WI38 (cell line): ENCODE data around the gene CXCR5.
"Not testable (repeated sequence)": the region's sequence is repeated elsewhere in the genome, so short reads cannot be mapped to it uniquely, and the experiment has no call there.

Source experiments
- H3K4me3 ChIP-seq: 2 replicates; pipeline ENCODE4 v1.5.1; 2011; ENCODE audit warnings: low read depth, mild to moderate bottlenecking, control low read depth, low read length
- TF ChIP-seq, protein P1 (sequence below): IDR thresholded peaks from 2 replicates; pipeline ENCODE4 v1.5.1; 2012; ENCODE audit warnings: low read depth, mild to moderate bottlenecking, control low read depth, low read length

Gene CXCR5, protein sequence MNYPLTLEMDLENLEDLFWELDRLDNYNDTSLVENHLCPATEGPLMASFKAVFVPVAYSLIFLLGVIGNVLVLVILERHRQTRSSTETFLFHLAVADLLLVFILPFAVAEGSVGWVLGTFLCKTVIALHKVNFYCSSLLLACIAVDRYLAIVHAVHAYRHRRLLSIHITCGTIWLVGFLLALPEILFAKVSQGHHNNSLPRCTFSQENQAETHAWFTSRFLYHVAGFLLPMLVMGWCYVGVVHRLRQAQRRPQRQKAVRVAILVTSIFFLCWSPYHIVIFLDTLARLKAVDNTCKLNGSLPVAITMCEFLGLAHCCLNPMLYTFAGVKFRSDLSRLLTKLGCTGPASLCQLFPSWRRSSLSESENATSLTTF

DNA sequence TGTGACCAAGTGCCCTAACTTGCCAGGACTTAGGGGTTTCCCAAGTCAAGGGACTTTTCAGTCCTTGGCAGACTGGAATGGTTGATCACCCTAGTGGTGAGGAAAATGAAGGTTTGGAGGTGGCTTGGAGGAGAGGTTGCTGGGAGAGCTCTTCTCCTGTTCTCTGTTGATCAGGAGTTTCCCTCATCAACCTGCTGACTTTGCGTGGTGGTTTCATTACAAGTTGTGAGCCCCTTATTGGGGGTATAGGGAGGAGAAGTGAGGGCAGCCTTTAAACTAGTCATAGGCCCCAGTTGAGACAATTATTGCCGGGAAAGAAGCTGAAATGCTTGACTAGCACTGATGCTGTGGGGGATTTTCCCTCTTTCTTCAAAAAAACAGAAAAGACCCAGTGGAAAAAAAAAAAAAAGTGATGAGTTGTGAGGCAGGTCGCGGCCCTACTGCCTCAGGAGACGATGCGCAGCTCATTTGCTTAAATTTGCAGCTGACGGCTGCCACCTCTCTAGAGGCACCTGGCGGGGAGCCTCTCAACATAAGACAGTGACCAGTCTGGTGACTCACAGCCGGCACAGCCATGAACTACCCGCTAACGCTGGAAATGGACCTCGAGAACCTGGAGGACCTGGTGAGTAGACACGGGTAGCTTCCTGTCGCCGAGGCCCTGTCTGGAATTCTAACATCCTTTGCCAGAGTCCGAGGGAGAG, at the start of gene CXCR5:
TSS of gene CXCR5 (plus strand) at position 525 of the 704 bp plus-strand sequence. CDS start at position 575, 50 bp downstream.
- no peak within 1 kb of the TSS for H3K4me3 ChIP-seq
- TF ChIP-seq, protein P1, sequence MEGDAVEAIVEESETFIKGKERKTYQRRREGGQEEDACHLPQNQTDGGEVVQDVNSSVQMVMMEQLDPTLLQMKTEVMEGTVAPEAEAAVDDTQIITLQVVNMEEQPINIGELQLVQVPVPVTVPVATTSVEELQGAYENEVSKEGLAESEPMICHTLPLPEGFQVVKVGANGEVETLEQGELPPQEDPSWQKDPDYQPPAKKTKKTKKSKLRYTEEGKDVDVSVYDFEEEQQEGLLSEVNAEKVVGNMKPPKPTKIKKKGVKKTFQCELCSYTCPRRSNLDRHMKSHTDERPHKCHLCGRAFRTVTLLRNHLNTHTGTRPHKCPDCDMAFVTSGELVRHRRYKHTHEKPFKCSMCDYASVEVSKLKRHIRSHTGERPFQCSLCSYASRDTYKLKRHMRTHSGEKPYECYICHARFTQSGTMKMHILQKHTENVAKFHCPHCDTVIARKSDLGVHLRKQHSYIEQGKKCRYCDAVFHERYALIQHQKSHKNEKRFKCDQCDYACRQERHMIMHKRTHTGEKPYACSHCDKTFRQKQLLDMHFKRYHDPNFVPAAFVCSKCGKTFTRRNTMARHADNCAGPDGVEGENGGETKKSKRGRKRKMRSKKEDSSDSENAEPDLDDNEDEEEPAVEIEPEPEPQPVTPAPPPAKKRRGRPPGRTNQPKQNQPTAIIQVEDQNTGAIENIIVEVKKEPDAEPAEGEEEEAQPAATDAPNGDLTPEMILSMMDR: no peak

DNA sequence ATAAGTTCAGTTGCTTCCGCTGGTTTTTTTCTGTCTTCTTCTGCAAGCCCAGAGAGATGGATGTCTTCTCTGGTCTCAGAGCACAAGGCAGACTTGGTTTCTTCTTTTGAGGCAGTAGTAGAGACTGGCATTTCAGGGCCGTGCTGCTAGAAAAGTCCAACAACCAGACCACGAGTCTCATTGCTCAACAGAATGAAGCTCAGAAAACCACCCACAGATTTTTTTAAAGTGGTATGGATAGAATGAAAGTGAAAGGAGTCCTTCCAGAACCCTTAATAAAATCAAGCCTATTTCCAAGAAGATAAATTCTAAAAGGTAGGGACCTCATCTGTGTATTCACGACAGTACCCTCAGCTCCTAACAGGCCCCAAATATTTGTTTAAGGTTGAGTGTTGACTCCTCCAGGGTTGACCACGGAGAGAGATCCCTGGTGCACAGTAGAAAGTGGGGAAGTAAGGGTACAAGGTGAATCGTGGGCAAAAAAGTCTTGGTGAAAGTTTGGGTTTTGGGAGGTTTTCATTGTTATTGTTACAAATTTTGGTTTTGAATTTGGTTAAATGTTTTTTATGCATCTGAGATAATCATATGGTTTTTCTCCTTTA, 49.2 kb upstream of the CXCR5 start:
- TF ChIP-seq, protein P1: no peak
- no peak overlapping the region for H3K4me3 ChIP-seq

DNA sequence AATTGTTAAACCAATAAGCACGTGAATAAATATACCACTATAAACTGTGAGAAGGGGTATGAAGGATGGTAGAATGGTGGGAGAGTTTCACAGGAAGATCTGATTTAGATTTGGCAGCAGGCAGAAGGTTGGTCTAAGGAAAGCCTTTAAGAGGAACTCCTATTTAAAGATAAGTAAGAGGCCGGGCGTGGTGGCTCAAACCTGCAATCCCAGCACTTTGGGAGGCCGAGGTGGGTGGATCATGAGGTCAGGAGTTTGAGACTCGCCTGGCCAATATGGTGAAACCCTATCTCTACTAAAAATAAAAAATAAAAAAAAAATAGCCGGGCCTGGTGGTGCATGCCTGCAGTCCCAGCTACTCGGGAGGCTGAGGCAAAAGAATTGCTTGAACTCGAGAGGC, 45.8 kb upstream of the CXCR5 start:
- H3K4me3 ChIP-seq: no peak overlapping the region
- TF ChIP-seq, protein P1: no peak

DNA sequence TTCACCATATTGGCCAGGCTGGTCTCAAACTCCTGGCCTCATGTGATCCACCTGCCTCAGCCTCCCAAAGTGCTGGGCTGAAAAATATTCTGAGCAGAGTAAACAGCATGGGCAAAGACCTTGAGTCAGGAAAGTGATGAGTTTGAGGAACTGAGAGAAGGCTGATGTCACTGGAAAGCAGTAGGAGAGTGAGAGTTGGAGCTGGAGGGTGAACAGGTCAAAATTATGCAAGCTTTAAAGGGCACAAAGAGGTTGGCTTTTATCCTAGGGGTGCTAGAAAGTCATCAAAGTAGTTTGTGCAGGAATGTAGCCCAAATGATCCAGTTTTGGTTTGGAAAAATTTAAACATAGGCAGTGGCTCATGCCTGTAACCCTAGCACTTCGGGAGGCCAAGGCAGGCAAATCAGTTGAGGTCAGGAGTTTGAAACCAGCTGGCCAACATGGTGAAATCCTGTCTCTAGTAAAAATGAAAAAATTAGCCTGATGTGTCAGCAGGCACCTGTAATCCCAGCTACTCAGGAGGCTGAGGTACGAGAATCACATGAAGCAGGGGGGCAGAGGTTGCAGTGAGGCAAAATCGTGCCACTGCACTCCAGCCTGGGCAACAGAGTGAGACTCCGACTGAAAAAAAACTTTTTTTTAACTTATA, 44.7 kb upstream of the CXCR5 start:
- H3K4me3 ChIP-seq: no peak overlapping the region
- TF ChIP-seq, protein P1: no peak

DNA sequence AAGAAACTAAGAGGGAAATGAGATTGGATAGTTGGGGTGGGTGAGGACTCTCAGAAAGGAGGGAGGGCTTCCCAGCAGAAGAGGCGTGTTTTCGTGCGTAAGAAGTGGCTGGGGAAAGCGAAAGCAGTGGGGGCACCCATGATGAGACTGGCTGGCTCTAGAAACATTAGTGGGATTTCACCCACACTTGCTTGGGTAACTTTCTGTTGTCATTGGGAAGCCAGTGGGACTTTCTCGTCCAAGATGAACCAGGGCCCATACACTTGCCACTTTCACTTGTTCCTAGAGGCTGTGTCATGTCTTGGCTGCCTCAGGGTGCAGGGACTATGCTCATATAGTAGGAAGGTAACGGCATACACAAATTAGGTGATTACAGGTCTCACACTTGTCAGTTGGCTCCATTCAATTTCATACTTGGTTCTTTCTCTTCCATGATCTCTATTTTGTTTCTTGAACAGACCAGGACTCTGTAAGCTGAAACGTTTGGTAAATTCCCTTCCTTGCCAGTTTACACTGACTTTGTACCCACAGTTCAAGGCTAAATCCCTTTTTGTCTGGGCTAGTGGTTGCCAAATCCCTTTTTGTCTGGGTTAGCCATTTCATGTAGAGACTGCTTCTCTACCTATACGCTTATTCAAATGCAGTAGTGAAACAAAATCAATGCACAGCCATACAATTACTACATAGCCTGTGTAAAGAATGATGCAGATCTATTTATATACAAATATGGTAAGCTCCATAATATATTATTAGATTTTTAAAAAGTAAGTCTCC, 42.0 kb upstream of the CXCR5 start:
- TF ChIP-seq, protein P1: no peak
- no peak overlapping the region for H3K4me3 ChIP-seq

DNA sequence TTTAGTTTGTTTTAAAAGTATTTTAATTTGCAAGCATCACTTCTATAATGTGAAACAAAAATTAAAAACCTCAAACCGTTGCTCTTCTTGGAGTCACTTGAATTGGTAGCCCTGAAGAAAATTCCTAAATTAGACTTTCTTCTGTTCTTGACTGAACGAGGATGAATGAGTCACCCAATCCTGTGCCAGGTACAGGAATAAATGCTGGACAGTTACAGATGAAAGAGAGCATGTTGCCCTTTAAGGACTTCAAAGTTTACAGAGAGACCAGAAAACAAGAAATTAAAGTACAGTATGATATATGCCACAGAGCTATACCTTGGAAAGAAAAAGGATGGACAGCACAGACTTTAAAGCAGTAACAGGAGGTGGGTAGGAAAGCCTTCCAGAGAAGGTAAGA, 41.3 kb upstream of the CXCR5 start:
- H3K4me3 ChIP-seq: no peak overlapping the region
- TF ChIP-seq, protein P1: no peak

DNA sequence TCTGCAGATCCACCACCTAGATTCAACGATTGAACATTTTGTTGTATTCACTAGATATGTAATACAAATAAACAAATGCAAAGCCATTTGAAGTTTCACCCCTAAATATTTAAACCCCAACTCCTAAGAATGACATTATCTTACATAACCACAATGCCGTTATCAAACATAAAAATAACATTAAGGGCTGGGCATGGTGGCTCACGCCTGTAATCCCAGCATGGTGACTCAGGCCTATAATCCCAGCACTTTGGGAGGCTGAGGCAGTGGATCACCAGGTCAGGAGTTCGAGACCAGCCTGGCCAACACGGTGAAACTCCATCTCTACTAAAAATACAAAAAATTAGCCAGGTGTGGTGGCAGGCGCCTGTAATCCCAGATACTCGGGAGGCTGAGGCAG, 40.8 kb upstream of the CXCR5 start:
- H3K4me3 ChIP-seq: not testable (repeated sequence)
